Endothelial cell of hepatic sinusoid (primary cell): ENCODE results near the gene LONRF2.

ENCODE experiments used
- in situ Hi-C: cut with HindIII; loops from 2 replicates; pipeline ENCODE4 v1.10.0; 2017; ENCODE audit warnings: low sequenced_read_pairs

Gene LONRF2

DNA sequence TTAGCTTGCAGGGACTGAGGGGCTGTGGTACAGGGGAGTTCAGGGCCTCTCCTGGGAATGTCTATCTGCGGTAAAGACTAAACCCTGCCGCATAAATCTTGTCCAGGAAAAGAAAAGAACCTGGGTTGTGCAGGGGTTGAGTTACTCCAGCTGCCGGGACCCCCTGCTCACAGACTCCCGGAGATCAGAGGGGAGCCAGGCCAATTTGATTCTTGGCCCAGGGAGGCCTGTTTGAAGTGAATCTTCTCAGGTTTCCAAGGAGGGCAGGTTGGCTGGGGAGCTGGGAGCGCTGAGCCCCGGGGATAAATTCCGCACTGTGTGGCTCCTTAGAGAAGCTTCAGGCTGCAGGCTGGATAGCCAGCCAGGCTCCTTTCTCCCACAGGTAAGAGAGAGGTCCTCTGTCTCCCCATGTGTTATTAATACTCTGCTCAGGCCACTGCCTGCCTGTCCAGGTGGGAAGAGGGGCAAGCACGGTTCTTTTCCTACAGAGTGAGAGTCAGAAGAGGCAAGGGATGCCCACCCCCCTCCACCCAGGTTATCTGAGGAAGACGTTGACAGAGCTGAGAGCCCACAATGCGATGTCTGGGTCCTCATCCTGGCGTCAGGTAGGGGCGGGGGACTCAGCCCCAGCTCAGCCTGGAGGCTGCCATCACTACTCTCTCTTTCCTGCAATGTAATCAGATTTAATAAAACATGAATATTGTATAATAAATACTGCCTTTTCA lies 82.7 kb downstream of the LONRF2 start:
- in situ Hi-C loops, result no loop called here

DNA sequence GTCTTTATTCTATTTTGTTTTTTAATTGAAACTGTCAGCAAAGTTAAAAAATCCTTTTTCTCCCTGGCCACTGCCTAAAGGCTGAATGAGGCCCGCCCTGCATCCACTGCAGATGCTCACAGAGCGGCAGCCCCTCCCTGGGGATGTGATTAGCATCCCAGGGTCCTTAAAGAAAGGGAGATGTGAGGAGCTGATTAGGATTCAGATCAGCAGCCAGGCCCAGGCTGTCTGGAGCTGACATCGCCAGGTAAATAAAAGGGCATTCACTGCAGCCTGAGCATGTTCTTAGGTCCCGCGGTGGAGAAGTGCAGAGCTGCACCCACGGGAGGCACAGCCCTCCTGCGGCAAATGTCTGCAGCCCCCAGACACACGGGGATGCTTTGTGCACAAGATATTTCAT lies 83.8 kb downstream of the LONRF2 start:
- in situ Hi-C loops, result no loop called here

DNA sequence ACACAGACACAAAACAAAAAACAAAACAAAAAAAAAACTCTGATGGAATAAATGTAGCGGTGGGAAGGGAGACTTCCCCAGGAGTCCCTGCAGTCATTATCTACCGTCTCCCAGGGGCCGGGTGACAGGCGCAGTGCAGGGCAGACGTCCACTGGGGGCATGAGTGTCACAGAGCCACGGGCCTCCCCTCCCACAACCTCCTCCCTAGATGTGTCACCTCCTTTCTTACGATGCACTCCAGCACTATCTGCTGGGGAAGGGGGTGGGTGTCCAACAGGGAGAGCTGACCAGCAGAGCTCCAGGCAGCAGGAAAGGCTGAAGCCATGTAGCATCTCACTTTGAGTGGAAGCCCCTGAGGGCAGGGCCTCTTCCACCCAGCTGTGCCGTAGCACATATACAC lies 84.5 kb downstream of the LONRF2 start:
- in situ Hi-C loops, result no loop called here

DNA sequence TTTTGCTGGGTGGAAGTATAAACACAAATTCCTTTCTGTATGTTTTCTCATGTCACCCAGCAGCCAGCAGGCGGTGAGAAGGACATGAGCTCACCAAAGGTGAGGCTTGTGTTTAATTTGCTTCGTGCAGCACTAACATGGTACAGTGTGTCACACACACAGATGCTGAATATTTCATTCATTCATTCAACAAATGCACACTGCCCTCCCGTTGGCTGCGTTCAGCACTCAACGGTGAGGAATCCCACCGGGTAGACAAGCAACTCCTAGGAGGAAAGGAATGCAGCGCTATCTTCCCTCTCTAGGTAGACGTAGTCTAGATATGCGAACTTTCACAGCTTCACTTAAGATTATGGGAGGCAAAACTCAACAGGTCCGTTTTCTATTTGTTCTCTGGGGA lies 85.1 kb downstream of the LONRF2 start:
- in situ Hi-C loops, result no loop called here

DNA sequence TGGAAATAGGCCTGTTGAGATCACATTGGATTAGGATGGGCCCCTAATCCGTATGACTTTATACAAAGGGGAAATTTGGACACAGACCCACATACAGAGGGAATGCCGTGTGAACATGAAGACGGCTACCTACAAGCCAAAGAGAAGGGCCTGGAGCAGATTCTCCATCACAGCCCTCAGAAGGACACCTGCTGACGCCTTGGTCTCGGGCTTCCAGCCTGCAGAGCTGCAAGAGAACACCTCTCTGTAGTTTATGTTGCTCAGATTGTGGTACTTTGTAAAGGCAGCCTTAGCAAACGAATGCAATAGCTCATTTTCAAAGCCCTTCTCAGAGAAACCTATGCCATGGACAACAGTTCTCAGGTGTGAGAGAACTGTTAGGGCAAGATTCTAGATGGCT lies 86.1 kb downstream of the LONRF2 start:
- in situ Hi-C loops, result no loop called here

DNA sequence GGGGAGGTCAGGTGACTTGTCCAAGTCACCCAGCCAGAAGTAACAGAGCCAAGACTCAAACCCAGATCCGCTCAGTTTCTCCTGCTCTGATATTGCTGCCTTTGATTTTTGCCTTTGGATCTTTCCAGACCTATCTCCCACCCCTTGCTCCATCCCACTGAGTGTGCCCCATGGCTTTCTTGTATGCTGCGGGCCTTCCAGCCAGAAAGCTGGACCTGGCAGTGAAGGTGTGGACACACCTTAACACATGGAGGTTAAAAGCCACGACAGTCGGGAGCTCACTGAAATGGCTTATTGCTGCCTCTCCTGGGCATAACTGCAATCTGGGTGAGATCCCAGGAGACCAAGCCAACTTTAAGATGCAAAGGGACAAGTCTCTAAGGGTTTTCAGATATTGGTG lies 86.7 kb downstream of the LONRF2 start:
- in situ Hi-C loops, result no loop called here

DNA sequence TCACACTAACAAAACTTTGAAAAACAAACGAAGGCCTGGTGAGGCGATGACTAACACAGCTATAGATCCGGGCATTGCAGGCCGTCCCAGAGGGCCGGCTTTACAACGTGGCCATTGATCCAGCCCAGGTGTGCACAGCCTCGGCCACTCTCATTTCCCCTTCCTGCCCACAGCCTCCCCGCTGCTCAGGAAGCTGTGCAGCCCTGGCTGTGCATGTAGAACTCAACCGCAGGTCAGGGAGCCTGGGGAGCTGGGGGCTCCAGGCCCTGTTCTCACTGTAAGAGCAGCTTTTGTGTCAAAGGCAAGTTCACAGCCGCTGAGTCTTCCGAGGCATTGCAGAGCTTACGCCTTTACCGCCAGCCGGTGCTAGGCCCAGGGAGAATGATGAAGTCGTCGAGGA lies 87.2 kb downstream of the LONRF2 start:
- in situ Hi-C loops, result no loop called here

DNA sequence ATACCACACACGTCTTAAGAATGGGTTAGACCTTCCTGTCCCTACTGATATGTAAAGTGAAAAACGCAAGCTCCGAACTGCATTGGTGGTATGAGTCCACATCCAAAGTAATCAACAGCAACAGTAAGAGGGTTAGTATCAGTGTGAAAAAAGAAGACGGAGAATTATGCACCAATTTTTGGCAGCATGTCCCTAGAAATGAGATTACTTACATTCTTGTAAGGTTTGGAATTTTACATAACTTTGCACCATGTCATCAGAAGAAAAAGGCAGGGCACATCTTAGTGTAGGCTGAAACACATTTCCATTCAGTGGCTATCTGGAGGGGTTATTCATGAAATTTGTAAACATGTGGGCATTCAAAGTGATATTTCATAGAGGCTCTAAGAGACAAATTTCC lies 88.2 kb downstream of the LONRF2 start:
- in situ Hi-C loops, result no loop called here

DNA sequence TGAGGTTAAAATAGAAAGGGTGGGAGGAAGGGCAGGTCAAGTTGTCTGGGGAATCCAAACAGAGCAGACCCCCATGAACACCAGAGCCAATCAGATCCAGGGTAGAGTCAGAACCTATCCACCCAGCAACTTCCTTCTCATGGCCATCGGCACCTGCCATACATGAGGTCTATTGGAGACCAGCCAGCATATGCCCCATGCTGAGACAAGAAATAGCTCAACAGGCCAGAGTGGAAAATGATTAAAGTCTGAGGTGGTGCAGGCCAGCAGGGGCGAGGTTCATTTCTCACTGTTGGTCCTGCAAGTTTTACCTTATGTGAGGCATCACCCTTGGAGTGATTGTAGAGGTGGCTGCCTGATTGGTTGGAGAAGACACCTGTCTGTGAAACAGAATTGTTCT lies 89.2 kb downstream of the LONRF2 start:
- in situ Hi-C loops, result no loop called here

DNA sequence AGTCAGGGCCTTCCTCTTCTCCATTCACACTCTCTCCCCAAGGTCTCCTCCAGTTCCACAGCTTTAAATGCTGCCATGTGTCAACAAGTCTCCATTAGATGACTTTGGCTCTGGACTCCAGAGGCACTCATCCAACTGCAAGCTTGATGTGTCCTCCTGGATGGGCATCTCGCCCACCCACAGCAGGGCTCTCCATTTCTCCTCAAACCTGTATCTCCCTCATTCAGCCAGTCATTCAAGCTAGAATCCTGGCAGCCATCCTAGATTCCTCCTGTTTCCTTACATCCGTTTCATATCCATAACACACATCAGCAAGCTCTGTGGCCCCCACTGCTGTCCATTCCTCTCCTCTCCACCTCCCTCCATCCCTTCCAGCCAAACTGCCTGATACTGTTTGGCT lies 91.5 kb downstream of the LONRF2 start:
- in situ Hi-C loops, result no loop called here

DNA sequence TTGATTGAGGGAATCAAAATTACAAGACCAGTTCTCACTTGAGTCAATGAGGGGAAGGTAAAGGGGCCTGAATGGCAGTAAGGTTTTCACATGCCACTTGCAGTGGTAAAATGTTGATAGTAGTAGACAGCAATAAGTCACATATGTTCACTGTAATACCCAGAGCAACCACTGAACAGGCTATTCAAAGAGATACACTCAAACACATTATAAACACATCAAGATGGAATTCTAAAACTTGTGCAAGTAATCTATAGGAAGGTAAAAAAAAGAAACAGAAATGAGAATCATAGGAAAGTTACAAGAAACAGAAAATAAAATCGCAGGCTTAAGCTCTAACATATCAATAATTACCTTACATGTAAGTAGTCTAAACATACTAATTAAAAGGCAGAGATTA lies 93.3 kb downstream of the LONRF2 start:
- in situ Hi-C loops, result no loop called here

DNA sequence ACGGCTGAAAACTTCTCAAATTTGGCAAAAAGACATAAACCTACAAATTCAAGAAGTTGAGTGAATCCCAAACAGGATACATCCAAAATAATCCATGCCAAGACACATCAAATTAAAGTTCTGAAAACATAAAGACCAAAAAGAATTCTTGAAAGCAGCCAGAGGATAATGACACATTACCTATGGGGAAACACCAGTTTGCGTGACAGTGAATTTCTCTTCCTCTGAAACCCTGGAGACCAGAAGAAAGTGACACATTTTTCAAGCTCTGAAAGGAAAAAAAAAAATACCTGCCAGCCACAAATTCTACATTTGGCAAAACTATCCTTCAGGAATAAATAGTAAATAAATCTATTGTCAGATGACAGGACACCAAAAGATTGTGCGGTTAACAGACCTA lies 93.9 kb downstream of the LONRF2 start:
- in situ Hi-C loops, result no loop called here

DNA sequence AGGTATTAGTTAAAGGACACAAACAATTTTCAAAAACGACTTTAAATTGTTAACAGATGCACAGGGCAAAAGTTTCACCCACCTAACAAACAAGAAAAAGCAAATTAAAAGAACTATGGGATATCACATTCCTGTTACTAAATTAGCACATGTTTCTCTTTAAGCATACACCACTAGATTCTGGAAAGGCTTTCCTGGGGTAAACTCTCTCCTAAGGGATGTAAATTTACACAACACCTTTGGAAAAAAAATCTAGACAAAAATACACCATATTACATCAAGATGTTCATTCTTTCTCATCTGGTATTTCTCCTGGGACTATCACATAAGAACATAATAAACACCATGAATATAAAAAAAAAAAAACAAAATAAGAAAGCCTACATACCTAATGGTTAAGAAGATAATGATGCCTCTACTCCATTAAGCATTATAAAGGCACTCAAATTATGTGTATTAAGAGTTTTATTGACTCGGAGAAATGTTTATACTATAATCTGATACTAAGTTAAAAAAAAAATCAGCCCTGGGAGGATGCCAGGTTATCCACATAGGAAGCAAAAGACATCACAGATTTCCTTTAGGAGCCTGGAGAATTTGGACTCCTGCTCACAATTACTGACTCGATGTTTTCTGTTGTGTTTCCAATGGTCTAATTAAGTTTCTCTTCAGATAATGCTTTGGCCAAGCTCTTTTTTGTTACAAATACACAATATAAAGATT lies 97.2 kb downstream of the LONRF2 start:
- in situ Hi-C loops, result no loop called here

DNA sequence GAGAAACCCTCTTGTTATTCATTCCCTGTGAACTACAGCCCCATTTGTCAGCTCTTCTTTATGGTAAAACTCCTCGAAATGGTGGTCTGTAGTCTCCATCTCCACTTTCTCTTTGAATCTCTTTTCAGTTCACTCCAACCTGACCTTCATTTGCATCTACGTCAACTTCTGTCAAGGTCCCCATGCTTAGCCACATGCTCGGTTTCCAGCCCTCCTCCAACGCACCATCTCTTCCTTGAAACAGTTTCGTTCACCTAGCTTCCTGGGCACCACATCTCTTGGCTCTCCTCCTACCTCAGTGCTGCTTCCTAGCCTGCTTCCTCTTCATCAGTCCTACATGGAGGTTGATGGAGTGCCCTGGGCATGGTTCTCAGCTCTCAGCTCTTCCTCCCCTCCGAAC lies 98.8 kb downstream of the LONRF2 start:
- in situ Hi-C loops, result no loop called here
